ENCODE results near the gene GBA3. TPM values are rescaled to one million over a fixed set of nuclear protein-coding genes. Genes with fewer than 3 reads are reported as not detected.

GBA3 gene
- total and polyA plus RNA-seq, 2 experiments from 2014 or later, result not detected

- Histone ChIP-seq H3K79me2 (replicated peaks; ENCODE audit: insufficient read depth) (no peaks in the 10 kb centered on the region), H3K27me3 (ENCODE audit: insufficient read depth) (no peaks in the 10 kb centered on the region), H3K36me3 (ENCODE audit: insufficient read depth) (no peaks in the 10 kb centered on the region), H4K20me1 (replicated peaks; ENCODE audit: insufficient read depth) (no peaks in the 10 kb centered on the region), H3K9me2 (ENCODE audit: insufficient read depth) (0 out of 2 replicates have a peak, but pooled peaks cover 3% of the 10 kb centered on the region), H3K4me2 (no peak overlapping the region), H3K27ac (ENCODE audit: low read depth) (no peak overlapping the region), H3K4me3 (no peak overlapping the region), H2AFZ (no peak overlapping the region), H3K4me1 (ENCODE audit: insufficient read depth) (no peaks in the 10 kb centered on the region), H3F3A (replicated peaks; ENCODE audit: low read depth) (no peaks in the 10 kb centered on the region)
- no peak for TF ChIP-seq EZH2 (IDR thresholded peaks at IDR 0.05; ENCODE audit: low read depth, unreplicated experiment)
- TF ChIP-seq STAT1 (IDR thresholded peaks at IDR 0.05; ENCODE audit: unreplicated experiment), result no peak
- no peak for TF ChIP-seq ZNF114 (CRISPR knock-in tag; IDR thresholded peaks at IDR 0.05)
- TF ChIP-seq POLR2AphosphoS5 (IDR thresholded peaks at IDR 0.05; ENCODE audit: low read depth), result no peak
- no peak for TF ChIP-seq ZNF462 (CRISPR knock-in tag; IDR thresholded peaks at IDR 0.05)
- no peak for TF ChIP-seq JUNB (IDR thresholded peaks at IDR 0.05; ENCODE audit: unreplicated experiment)
- no peak for TF ChIP-seq NANOG (IDR thresholded peaks at IDR 0.05; ENCODE audit: borderline replicate concordance)
- no peak for TF ChIP-seq ZNF331 (CRISPR knock-in tag; IDR thresholded peaks at IDR 0.05; ENCODE audit: low read depth)
- Mint-ChIP-seq H3K9me3 (peaks cover 3% of the 10 kb centered on the region), H3K4me1 (no peaks in the 10 kb centered on the region), H3K36me3 (ENCODE audit: low read depth) (no peaks in the 10 kb centered on the region; the same call in 2 of the 3 replicates), H3K27me3 (ENCODE audit: insufficient read depth, low read depth, poor library complexity) (no peaks in the 10 kb centered on the region), H3K27ac (no peak overlapping the region), H3K4me3 (no peak overlapping the region)
- DNase-seq (ENCODE audit: low spot score) (no peak), ATAC-seq (no peak)
Observed at GRCh38 chr4:22645481-22646182, 47.1 kb upstream of the GBA3 start.
